GM19324 (cell line): ENCODE measurements around the gene DOLPP1.
"Not testable (repeated sequence)": the region's sequence is repeated elsewhere in the genome, so short reads cannot be mapped to it uniquely, and the experiment has no call there.

Experiments used
- ATAC-seq: cut with Tn5 transposase; IDR thresholded peaks from one replicate; pipeline ENCODE4 v1.9.1; 2021; ENCODE audit warnings: mild to moderate bottlenecking, moderate library complexity; ENCODE audit not compliant: unreplicated experiment, low FRiP score

DOLPP1 gene

GRCh38 chr9:129109952-129110739 is 29.2 kb downstream of the DOLPP1 start:
- peak; percentile 50 for ATAC-seq

GRCh38 chr9:129110740-129111527 is 30.0 kb downstream of the DOLPP1 start, which contains the start of the genes CRAT and PTPA:
CRAT (minus strand) TSS chr9:129110793; CDS start chr9:129110509, 284 bp downstream.
PTPA (plus strand) TSS chr9:129111415; CDS start chr9:129111601, 186 bp downstream.
- ATAC-seq = peak; percentile 83

- ATAC-seq = no peak
Measured at GRCh38 chr9:129111528-129112151, 30.7 kb downstream of the DOLPP1 start.

DNA sequence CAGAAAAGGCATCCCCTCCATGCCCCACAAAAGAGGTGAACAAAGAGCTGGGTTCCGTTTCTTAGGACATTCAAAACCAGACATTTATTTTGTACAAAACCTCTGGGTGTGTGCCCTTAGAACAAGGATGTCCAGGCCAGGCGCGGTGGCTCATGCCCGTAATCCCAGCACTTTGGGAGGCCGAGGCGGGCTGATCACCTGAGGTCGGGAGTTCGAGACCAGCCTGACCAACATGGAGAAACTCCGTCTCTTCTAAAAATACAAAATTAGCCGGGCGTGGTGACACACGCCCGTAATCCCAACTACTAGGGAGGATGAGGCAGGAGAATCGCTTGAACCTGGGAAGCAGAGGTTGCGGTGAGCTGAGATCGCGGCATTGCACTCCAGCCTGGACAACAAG is 31.6 kb downstream of the DOLPP1 start:
- not testable (repeated sequence) for ATAC-seq

GRCh38 chr9:129113645-129114304 is 32.9 kb downstream of the DOLPP1 start:
- no peak for ATAC-seq

DNA sequence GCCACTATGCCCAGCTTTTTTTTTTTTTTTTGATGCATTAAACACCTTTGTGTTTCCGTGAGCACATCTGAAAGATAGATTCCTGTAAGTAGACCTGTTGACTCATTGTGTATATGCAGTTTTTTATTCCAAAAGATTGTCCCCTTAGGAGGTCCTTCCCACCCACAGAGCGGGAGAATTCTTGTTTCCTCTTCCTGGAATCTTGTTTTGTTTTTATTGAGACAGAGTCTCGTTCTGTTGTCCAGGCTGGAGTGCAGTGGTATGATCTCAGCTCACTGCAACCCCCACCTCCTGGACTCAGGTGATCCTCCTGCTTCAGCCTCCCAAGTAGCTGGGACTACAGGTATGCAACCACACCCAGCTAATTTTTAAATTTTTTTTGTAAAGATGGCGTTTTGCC is 37.9 kb downstream of the DOLPP1 start:
- no peak for ATAC-seq

DNA sequence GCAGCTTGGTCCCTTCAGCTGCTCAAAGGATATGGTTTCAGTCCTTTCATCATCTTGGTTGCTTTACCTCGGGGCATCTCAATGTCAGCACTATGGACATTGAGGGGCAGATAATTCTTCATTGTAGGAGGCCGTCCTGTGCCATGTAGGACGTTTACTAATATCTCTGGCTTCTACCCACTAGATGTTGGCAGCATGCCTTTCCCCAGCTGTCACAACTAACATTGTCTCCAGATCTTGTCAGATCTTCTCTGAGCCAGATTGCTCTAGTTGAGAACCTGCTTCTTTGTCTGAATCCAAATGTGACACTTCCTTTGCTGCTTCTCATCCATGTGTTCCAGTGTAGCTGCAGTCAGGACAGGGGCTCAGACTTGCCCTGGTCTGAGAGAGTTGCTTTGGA is 40.6 kb downstream of the DOLPP1 start:
- ATAC-seq = no peak

DNA sequence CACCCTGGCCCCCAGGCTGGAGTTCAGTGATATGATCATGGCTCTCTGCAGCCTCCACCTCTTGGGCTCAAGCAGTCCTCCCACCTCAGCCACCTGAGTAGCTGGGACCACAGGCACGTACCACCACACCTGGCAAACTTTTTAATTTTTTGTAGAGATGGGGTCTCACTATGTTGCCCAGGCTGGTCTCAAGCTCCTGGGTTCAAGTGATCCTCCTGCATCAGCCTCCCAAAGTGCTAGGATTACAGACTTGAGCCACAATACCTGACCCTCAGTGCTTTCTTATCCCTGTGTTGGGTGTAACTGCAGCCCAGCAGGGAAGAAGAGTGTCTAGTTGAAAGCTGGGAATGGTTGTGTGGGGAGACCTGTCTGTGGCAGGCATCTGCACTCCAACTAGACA is 41.2 kb downstream of the DOLPP1 start:
- ATAC-seq = no peak

DNA sequence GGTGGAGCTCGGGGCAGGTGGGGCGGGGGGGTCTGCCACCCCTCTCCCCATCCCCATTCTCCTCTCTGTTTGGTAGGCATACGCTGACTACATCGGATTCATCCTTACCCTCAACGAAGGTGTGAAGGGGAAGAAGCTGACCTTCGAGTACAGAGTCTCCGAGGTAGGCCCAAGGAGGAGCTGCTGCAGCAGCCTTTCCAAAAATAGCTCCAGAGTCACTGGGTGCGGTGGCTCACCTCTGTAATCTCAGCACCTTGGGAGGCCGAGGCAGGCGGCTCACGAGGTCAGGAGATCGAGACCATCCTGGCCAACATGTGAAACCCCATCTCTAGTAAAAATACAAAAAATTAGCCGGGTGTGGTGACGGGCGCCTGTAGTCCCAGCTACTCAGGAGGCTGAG is 42.1 kb downstream of the DOLPP1 start:
- ATAC-seq = not testable (repeated sequence)

DNA sequence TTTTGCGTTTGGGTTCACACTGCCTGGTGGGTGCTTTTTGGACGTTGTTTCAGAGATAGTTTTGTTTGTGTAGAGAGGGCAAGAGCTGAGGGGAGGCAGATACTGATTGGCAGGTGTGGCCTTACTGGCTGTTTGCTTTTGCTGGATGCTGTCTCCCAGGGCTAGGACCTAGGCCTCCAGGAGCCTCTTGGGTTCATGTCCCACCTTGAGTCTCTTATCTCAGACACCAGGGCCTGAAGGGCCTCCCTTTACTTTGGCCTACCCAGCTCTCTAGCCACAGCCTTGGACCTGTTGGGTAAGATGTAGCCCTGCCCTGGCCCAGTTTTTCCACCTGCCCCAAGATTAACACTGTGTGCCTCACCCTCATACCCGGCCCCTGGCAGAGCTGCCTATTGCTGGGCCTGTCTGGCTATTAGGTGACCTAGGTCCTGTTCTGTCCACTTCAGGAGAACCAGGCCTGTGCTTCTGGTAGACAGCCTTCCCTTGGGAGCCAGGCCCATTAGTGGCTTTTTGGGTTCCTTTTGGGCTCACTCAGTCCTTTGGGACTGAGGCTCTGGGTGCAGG is 43.7 kb downstream of the DOLPP1 start:
- ATAC-seq = no peak

GRCh38 chr9:129125478-129125877 is 44.6 kb downstream of the DOLPP1 start:
- no peak for ATAC-seq

- ATAC-seq = no peak
Measured at GRCh38 chr9:129126749-129127618, 46.1 kb downstream of the DOLPP1 start.

DNA sequence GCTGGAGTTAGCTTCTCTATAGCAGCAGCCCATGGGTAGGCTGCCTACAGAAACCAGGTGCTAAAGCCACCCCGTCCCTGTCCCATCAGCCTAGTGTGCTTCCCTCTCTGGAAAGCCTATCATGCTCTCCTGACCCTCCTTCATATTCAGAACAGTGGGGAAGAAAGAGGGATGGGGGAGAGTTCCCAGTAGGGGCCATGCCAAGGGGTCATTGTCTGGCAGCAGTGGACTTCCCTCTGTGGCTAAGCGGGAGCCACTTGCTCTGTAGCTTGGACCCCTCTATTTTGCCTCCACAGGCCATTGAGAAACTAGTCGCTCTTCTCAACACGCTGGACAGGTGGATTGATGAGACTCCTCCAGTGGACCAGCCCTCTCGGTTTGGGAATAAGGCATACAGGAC is 47.8 kb downstream of the DOLPP1 start:
- no peak for ATAC-seq

DNA sequence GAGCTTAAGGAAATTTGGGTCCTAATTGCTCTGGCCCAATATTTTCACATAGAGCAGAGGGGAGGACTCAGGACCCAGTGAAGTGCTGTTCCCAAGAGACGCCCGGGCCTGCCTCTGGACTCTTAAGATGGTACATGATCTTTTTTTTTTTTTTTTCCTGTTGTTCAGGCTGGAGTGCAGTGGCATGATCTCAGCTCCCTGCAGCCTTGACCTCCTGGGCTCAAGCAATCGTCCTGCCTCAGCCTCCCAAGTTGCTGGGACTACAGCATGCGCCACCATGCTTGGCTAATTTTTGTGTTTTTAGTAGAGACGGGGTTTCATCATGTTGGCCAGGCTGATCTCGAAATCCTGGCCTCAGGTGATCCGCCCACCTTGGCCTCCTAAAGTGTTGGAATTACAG is 49.4 kb downstream of the DOLPP1 start:
- not testable (repeated sequence) for ATAC-seq

DNA sequence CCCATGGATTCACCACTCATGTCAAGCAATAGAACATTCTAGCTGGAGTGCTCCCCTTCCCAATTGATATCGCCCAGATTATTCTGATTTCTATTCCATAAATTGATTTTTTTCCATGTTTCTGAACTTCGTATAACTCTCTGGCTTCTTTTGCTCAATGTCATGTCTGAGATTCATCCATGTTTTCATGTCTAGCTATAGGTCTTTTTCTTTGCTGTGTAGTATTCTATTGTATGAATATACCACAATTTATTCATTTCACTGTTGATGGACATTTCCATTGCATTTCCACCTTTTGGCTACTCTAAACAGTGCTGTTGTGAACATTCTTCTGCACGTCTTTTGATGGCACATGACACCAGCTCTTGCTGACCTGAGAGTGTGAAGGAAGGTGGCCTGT is 49.9 kb downstream of the DOLPP1 start:
- no peak for ATAC-seq

- no peak for ATAC-seq
Measured at GRCh38 chr9:129131300-129132145, 50.6 kb downstream of the DOLPP1 start.

DNA sequence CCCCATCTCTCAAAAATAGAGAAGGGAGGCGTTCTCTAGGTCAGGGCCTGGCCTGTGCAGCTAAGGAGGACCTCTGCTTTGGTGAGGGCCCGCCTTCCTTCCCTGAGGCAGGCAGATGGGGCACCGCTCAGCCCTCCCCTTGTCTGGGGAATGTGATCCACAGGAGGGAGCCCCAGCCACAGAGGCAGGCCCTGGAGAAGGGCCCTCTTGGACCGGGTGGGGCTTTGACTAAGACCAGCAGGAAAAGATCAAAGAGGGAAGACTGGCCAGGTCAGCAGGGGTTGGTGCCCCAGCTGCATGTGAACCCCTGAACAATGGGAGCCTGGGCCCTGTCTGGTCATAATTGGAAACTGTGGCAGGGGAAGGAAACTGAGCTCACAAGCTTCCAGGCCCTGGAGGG is 52.2 kb downstream of the DOLPP1 start:
- ATAC-seq = no peak

DNA sequence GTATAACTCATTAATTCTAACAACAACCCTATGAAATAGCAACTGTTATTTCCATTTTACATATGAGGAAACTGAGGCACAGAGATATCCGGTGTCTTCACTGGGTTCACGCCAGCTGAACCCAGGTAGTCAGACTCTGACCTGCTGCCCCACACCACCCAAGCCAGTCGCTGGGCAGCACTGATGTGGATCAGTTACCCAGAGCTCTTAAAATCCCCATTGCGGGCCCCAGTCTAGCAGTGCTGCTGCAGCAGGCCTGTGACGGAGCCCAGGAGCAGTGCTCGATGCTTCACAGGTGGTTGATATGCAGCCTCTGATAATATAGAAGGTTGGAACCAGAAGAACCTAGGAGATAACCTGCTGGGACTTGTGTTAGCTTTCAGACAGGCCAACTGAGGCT is 54.6 kb downstream of the DOLPP1 start:
- ATAC-seq = no peak
